BJ (cell line): ENCODE measurements around the gene RHOT2. TPM values are rescaled to one million over a fixed set of nuclear protein-coding genes. Genes with fewer than 3 reads are reported as not detected.

Source experiments
- CTCF ChIA-PET: fragments of 350-600 bp; formaldehyde crosslinking; extraction: SDS; loops from one replicate; lab custom pipeline; 2021; ENCODE audit warnings: antibody characterized with exemption, inconsistent platforms; lab: Yijun Ruan, JAX
- POLR2A ChIA-PET: fragments of 300-600 bp; sonication (Branson Sonifier 250); formaldehyde crosslinking; extraction: SDS; loops from one replicate; lab custom pipeline; 2021; ENCODE audit warnings: antibody characterized with exemption; lab: Charles Lee
- DNase-seq: peaks from one replicate; pipeline ENCODE4 v3.0.0-alpha.2; 2011; ENCODE audit warnings: low read depth
- H3K27me3 ChIP-seq: 2 replicates; pipeline ENCODE4 v1.6.0; 2011; ENCODE audit warnings: low read length; ENCODE audit not compliant: control insufficient read depth, insufficient read depth
- H3K36me3 ChIP-seq: 2 replicates; pipeline ENCODE4 v1.5.1; 2011; ENCODE audit warnings: low read length; ENCODE audit not compliant: control insufficient read depth, insufficient read depth
- H3K4me3 ChIP-seq: 2 replicates; pipeline ENCODE4 v1.5.1; 2011; ENCODE audit warnings: low read depth, mild to moderate bottlenecking, control low read depth, low read length
- polyA plus RNA-seq: library from polyadenylated mRNA; depleted of rRNA; stranded (reverse); fragments of >200 nt; gene quantifications from 2 replicates; pipeline ENCODE4 v1.2.3, GENCODE V29; 2011
- TF ChIP-seq, protein P1 (sequence below): IDR thresholded peaks from 2 replicates; pipeline ENCODE4 v1.5.1; 2011; ENCODE audit warnings: low read depth, mild to moderate bottlenecking, control low read depth, inconsistent platforms, low read length, moderate library complexity; ENCODE audit not compliant: insufficient read depth

Gene RHOT2
- polyA plus RNA-seq, 1 experiment: 81.7 TPM

DNA sequence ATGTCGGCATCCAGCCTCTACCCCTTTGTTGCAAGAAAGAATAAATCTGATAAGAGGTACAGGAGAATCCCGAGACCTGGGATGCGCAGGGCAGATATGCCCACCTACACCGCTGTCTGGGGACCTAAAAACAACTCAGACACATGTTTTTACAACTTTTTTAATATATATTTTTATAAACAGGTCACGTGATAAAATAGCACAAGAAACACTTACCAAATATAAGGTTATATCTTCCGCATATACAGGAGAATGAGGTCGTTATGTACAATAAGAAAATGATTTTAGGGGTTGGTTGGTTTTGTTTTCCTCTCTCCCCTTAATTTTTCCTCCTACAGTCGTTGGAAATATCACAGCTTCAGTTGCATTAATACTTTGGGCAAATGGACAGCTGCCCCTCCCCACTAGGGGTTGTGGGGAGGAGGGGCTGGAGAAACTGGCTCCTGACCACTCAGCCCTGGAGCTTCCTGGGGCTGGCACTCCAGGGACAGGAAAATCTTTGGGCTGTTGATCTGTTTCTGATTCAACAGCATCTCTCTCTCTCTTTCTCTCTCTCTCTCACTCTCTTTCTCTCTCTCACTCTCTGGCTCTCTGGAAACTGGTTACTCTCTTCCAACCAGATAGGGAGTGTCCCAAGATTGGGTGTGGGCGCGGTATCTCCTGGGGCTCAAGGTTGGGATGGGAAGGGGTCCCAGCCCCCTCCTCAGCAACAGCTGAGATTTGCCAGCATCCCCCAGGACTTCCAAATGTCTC, 24.6 kb downstream of the RHOT2 start:
- TF ChIP-seq, protein P1, sequence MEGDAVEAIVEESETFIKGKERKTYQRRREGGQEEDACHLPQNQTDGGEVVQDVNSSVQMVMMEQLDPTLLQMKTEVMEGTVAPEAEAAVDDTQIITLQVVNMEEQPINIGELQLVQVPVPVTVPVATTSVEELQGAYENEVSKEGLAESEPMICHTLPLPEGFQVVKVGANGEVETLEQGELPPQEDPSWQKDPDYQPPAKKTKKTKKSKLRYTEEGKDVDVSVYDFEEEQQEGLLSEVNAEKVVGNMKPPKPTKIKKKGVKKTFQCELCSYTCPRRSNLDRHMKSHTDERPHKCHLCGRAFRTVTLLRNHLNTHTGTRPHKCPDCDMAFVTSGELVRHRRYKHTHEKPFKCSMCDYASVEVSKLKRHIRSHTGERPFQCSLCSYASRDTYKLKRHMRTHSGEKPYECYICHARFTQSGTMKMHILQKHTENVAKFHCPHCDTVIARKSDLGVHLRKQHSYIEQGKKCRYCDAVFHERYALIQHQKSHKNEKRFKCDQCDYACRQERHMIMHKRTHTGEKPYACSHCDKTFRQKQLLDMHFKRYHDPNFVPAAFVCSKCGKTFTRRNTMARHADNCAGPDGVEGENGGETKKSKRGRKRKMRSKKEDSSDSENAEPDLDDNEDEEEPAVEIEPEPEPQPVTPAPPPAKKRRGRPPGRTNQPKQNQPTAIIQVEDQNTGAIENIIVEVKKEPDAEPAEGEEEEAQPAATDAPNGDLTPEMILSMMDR: no peak
- ChIA-PET POLR2A (no interaction called here), CTCF (no interaction called here)
- no peaks in the 10 kb centered on the region for H3K36me3 ChIP-seq
- peaks cover 21% of the 10 kb centered on the region for H3K27me3 ChIP-seq
- no peak overlapping the region for H3K4me3 ChIP-seq
- no peak for DNase-seq

- TF ChIP-seq, protein P1: no peak
- Histone ChIP-seq H3K36me3 (no peaks in the 10 kb centered on the region), H3K4me3 (no peak overlapping the region), H3K27me3 (peaks cover 21% of the 10 kb centered on the region)
- DNase-seq: no peak
- ChIA-PET CTCF (no interaction called here), POLR2A (no interaction called here)
Observed at GRCh38 chr16:693364-693763, 25.4 kb downstream of the RHOT2 start.

DNA sequence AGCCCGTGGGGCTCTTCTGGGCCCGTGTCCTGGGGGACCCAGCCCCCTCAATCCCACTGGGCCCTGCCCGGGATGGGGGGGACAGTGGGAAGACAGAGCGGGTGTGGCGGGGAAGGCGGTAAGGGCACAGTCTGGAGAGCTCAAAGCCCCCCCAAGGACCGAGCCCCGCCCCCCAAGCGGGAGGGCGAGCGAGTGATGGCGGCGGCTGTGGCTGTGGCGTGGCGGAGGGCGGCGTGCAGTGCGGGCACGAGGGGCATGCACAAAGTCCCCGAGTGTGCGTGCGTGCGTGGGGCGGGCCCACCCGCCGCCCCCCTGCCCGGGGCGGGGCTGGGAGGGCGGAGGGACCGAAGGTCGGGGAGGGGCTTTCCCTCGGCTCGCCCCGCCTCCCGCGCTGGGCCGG, 25.8 kb downstream of the RHOT2 start:
- TF ChIP-seq, protein P1: no peak
- no peak for DNase-seq
- CTCF ChIA-PET: no interaction called here
- peaks cover 21% of the 10 kb centered on the region for H3K27me3 ChIP-seq
- H3K36me3 ChIP-seq: no peaks in the 10 kb centered on the region
- POLR2A ChIA-PET: no interaction called here
- no peak overlapping the region for H3K4me3 ChIP-seq

DNA sequence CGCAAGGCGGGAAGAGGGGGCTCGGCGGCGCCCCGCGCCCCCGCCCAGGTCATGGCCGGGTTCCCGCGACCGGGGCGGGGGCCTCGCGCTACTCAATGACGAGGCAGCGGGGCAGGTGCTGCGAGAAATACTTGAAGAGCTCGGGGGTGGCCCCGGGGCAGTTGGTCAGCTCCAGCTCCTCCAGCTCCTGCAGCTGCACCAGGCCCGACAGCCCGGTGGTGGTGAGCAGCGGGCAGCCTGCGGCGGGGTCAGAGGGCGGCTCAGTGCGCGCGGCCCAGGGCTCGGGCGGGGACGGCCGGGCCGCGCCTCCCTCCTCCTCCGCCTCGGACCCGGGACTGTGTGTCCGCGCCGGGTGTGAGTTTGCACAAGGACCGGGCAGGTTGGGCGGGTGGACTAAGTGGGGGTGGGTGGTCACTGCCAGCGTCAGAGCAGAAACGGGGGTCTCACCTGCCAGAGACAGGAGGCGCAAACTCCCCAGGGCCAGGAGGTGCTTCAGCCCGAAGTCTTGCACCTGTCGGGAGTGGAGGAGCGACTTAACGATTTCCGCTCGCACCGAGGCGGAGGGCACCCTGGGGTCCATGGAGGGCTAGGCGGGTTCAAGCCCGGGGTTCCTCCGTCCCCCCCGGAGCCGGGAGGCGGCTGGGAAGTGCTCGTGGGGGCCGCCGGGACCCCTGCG, 26.4 kb downstream of the RHOT2 start:
- DNase-seq: no peak
- Histone ChIP-seq H3K36me3 (no peaks in the 10 kb centered on the region), H3K4me3 (no peak overlapping the region), H3K27me3 (peaks cover 22% of the 10 kb centered on the region)
- TF ChIP-seq, protein P1: no peak
- ChIA-PET CTCF (no interaction called here), POLR2A (no interaction called here)

GRCh38 chr16:694863-695354, 27.0 kb downstream of the RHOT2 start:
- POLR2A ChIA-PET: no interaction called here
- CTCF ChIA-PET: no interaction called here
- peaks cover 23% of the 10 kb centered on the region for H3K27me3 ChIP-seq

More at GRCh38 chr16:694863-695354, 27.0 kb downstream of the RHOT2 start:
- Histone ChIP-seq H3K4me3 (no peak overlapping the region), H3K36me3 (no peaks in the 10 kb centered on the region)
- TF ChIP-seq, protein P1: no peak
- no peak for DNase-seq
